Ovary (tissue), 3 donors: ENCODE data around the gene DUSP12.

ENCODE experiments used
- EP300 ChIP-seq: sonication (generic); formaldehyde crosslinking; IDR thresholded peaks from one replicate; pipeline ENCODE4 v1.6.1; 2017; ENCODE audit warnings: antibody characterized with exemption
- POLR2A ChIP-seq: fragments of 450-650 bp; IDR thresholded peaks from one replicate; pipeline ENCODE4 v1.6.1; 2017; ENCODE audit warnings: antibody characterized with exemption, mild to moderate bottlenecking, moderate library complexity
- TF ChIP-seq, protein P1 (sequence below), 3 donors: fragments of 450-650 bp in 2 of 3; fragments of 200-600 bp in 1 of 3; IDR thresholded peaks; one replicate each; pipeline versions ENCODE4 v1.5.1 to v1.8.0; 2016 to 2022; ENCODE audit warnings: antibody characterized with exemption in 3 of 3, mild to moderate bottlenecking in 1 of 3
- donor health status: DM: no; HTN: no; CAD: no.

DNA sequence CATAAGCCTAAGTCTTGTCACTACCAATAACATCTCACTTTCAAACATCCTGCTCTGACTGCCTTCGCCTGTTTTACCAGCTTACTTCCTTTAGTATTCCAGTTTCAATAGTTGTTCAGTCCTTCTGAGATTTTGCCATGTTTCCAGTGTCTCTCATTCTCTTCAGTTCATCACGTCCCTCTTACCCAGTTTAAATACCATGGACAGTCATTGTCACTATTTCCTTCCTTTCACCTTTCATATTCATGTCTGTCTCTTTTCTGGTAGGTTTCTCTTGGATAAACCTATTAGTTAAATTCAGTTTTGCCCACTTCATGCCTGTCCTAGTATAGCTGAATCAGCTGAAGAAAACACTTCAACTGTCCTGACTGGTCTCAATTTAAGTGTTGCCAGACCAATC lies 22.4 kb downstream of the DUSP12 start:
- TF ChIP-seq, protein P1, sequence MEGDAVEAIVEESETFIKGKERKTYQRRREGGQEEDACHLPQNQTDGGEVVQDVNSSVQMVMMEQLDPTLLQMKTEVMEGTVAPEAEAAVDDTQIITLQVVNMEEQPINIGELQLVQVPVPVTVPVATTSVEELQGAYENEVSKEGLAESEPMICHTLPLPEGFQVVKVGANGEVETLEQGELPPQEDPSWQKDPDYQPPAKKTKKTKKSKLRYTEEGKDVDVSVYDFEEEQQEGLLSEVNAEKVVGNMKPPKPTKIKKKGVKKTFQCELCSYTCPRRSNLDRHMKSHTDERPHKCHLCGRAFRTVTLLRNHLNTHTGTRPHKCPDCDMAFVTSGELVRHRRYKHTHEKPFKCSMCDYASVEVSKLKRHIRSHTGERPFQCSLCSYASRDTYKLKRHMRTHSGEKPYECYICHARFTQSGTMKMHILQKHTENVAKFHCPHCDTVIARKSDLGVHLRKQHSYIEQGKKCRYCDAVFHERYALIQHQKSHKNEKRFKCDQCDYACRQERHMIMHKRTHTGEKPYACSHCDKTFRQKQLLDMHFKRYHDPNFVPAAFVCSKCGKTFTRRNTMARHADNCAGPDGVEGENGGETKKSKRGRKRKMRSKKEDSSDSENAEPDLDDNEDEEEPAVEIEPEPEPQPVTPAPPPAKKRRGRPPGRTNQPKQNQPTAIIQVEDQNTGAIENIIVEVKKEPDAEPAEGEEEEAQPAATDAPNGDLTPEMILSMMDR (IDR thresholded peaks at IDR 0.05), result no peak
- no peak for TF ChIP-seq POLR2A
- no peak for TF ChIP-seq EP300
